ENCODE measurements around the gene DOP1A.

DOP1A gene

DNA sequence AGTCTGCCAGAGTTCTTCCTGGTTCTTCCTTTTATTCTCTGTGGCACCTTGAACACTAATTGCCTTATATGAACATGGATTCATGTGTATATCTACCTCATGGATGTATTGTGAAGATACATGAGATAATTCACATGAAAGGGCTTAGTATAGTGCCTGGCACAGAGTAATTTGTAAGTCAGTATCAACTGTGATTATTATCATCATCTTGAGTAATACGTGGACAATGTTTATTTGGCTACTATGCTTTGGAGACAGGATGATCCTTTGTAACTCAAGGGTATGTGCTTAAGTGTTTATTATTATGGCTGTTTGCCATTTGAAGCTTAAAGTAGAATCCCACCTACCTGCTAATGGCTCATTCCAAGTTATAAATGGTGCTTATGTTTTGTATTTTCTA lies 16.0 kb downstream of the DOP1A start:
- TF ChIP-seq, protein P1, sequence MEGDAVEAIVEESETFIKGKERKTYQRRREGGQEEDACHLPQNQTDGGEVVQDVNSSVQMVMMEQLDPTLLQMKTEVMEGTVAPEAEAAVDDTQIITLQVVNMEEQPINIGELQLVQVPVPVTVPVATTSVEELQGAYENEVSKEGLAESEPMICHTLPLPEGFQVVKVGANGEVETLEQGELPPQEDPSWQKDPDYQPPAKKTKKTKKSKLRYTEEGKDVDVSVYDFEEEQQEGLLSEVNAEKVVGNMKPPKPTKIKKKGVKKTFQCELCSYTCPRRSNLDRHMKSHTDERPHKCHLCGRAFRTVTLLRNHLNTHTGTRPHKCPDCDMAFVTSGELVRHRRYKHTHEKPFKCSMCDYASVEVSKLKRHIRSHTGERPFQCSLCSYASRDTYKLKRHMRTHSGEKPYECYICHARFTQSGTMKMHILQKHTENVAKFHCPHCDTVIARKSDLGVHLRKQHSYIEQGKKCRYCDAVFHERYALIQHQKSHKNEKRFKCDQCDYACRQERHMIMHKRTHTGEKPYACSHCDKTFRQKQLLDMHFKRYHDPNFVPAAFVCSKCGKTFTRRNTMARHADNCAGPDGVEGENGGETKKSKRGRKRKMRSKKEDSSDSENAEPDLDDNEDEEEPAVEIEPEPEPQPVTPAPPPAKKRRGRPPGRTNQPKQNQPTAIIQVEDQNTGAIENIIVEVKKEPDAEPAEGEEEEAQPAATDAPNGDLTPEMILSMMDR (IDR thresholded peaks at IDR 0.05; ENCODE audit: unreplicated experiment in 3 of 3): no peak
- no peaks in the 10 kb centered on the region for H3K27me3 Mint-ChIP-seq (ENCODE audit: low read depth)
- no peaks in the 10 kb centered on the region for H3K4me1 Mint-ChIP-seq
- H3K4me3 Mint-ChIP-seq: no peak overlapping the region
- no peak overlapping the region for H3K27ac Mint-ChIP-seq
- H3K36me3 Mint-ChIP-seq (ENCODE audit: low read depth): peaks cover 6% of the 10 kb centered on the region
- H3K9me3 Mint-ChIP-seq: no peaks in the 10 kb centered on the region

DNA sequence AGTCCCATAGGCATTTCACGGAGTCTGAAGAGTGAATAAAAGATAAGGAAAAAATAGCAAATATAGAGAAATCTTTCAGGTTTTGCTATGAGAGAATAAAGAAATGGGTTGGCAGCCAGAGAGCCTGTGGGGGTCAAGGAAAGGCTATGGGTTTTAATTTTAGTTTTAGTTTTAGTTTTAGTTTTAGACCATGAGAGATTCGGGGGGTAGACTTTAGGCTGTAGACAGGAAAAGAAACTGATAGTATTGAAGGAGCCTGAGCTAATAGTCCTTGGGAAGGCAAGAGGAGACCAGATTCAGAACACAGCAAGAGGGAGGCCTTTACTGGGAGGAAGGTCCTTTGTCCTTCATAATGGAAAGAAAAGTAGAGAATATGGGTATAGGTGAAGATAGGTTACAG lies 19.3 kb downstream of the DOP1A start:
- TF ChIP-seq, protein P1 (IDR thresholded peaks at IDR 0.05; ENCODE audit: unreplicated experiment in 3 of 3): no peak
- peaks cover 6% of the 10 kb centered on the region for H3K36me3 Mint-ChIP-seq (ENCODE audit: low read depth)
- H3K27ac Mint-ChIP-seq: no peak overlapping the region
- no peaks in the 10 kb centered on the region for H3K27me3 Mint-ChIP-seq (ENCODE audit: low read depth)
- H3K4me3 Mint-ChIP-seq: no peak overlapping the region
- H3K9me3 Mint-ChIP-seq: no peaks in the 10 kb centered on the region
- H3K4me1 Mint-ChIP-seq: no peaks in the 10 kb centered on the region

DNA sequence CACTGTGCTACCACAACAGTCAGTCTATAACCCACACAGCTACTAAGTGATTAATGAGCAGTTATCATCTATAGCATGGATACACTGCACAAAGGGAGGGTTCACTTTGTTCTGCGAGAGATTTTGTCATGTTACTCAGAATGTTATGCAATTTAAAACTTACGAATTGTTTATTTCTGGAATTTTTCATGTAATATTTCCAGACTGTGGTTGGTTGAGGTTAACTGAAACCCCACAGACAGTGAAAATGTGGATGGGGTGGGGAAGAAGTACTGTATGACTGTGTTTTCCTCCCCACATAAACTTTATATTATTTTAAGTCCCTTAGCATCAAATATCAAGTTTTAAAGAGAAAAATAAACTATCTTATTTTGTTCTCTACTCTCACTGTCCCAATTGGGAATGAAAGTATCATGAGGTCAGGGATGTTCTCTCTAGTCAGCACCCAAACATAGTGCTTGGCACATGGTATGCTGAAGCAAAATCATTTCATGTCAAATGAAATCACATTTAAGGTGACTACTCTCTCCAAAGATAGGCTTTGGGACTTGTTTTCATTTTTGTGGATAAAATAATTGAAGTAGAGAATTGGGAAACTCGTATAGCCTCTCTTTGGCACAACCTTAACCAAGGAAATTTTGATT lies 25.4 kb downstream of the DOP1A start:
- Mint-ChIP-seq H3K36me3 (ENCODE audit: low read depth) (peaks cover 5% of the 10 kb centered on the region), H3K4me3 (no peak overlapping the region), H3K4me1 (peaks cover 10% of the 10 kb centered on the region), H3K27ac (no peak overlapping the region), H3K9me3 (peaks cover 2% of the 10 kb centered on the region), H3K27me3 (ENCODE audit: low read depth) (no peaks in the 10 kb centered on the region)
- TF ChIP-seq, protein P1 (IDR thresholded peaks at IDR 0.05; ENCODE audit: unreplicated experiment in 3 of 3): no peak

DNA sequence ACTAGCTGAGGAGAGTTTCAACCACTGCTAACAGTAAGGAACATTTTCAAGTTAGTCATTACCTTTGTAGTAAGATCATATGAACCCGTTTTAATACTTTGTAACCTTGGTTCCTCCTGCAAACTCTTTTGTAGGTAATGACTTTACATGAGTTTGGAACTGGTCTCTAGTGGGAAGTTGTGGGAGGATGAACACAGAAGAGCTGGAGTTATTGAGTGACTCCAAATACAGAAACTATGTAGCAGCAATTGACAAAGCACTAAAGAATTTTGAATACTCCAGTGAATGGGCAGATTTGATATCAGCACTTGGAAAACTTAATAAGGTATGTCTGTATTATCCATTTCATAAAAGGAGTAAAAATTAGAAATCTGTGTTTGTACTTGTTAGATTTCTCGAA lies 29.3 kb downstream of the DOP1A start:
- peaks cover 2% of the 10 kb centered on the region for H3K9me3 Mint-ChIP-seq
- H3K36me3 Mint-ChIP-seq (ENCODE audit: low read depth): peaks cover 22% of the 10 kb centered on the region
- no peak overlapping the region for H3K4me3 Mint-ChIP-seq
- no peaks in the 10 kb centered on the region for H3K27me3 Mint-ChIP-seq (ENCODE audit: low read depth)
- TF ChIP-seq, protein P1 (IDR thresholded peaks at IDR 0.05; ENCODE audit: unreplicated experiment in 3 of 3): no peak
- peaks cover 25% of the 10 kb centered on the region for H3K4me1 Mint-ChIP-seq
- peak overlapping the region; percentile 59 to 84 (median 64) for H3K27ac Mint-ChIP-seq

DNA sequence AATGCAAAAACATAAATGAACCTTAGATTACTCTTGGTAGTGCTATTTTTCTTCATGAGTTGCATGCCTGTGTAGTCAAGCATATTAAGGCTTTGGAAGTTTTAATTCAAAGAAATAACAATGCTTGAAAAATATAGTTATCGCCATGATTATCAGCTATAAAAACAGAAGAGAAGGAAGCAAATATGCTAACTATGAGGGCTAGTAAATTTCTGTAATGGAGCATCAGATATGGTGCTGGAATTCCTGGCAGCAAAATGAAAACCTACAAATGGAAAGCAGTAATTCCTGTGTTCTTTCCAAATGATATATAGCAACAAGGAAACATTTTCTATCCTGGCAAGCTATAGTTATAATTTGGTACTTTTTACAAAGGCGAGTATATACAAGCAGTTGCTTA lies 29.7 kb downstream of the DOP1A start:
- H3K4me3 Mint-ChIP-seq: no peak overlapping the region
- peak overlapping the region; percentile 59 to 84 (median 64) for H3K27ac Mint-ChIP-seq
- H3K4me1 Mint-ChIP-seq: peaks cover 25% of the 10 kb centered on the region
- H3K36me3 Mint-ChIP-seq (ENCODE audit: low read depth): peaks cover 26% of the 10 kb centered on the region
- H3K27me3 Mint-ChIP-seq (ENCODE audit: low read depth): no peaks in the 10 kb centered on the region
- peaks cover 2% of the 10 kb centered on the region for H3K9me3 Mint-ChIP-seq
- TF ChIP-seq, protein P1 (IDR thresholded peaks at IDR 0.05; ENCODE audit: unreplicated experiment in 3 of 3): no peak

DNA sequence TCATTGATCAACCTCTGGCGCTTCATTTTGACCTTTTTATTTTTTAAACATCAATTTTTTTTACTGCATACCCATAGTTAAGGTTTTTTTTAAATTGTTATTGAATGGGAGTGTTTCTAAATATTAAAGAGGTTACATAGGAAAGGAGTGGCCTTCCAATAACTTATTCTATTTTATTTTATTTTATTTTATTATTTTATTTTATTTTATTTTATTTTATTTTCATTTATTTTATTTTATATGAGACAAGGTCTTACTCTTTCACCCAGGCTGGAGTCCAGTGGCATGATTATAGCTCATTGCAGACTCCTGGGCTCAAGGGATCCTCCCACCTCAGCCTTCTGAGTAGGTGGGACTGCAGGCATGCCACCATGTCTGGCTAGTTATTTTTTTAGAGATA lies 30.2 kb downstream of the DOP1A start:
- peaks cover 2% of the 10 kb centered on the region for H3K9me3 Mint-ChIP-seq
- peaks cover 25% of the 10 kb centered on the region for H3K4me1 Mint-ChIP-seq
- H3K4me3 Mint-ChIP-seq: no peak overlapping the region
- no peaks in the 10 kb centered on the region for H3K27me3 Mint-ChIP-seq (ENCODE audit: low read depth)
- H3K36me3 Mint-ChIP-seq (ENCODE audit: low read depth): peaks cover 28% of the 10 kb centered on the region
- H3K27ac Mint-ChIP-seq: peak overlapping the region; percentile 59 to 84 (median 64)
- TF ChIP-seq, protein P1 (IDR thresholded peaks at IDR 0.05; ENCODE audit: unreplicated experiment in 3 of 3): no peak
